ENCODE results near the gene ENOX1.

DNA sequence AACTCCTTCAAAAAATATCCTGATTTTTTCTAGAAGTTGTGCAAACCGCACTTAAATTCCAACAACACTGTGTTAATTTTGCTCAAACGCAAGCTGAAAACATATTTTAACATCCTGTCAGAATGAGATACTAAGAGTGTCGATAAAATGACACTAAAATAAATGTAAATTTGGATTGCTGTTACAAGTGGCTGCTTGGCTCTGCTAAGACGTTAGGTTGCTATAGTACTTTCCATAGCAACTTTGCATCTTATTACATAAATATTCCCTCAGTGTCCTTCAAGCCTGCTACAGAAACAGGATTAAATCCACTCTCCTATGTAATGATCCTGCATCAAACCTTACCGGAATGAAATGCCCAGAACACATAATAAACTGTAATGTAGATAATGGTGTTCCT lies 471.2 kb downstream of the ENOX1 start:
- TF ChIP-seq CTCF (IDR thresholded peaks at IDR 0.05; ENCODE audit: control extremely low read depth in 1 of 3, insufficient read depth in 1 of 3, low read depth in 1 of 3, low read length in 3 of 3) = no peak
- TF ChIP-seq RAD21 (IDR thresholded peaks at IDR 0.05 in 1 of 2, conservative IDR thresholded peaks at IDR 0.05 in 1 of 2; ENCODE audit: low read depth in 2 of 2, low read length in 2 of 2) = no peak
- TF ChIP-seq EGR1 (IDR thresholded peaks at IDR 0.05; ENCODE audit: borderline replicate concordance, low read depth, low read length) = no peak
- no peak for TF ChIP-seq EZH2 (IDR thresholded peaks at IDR 0.05; ENCODE audit: low read depth, low read length, severe bottlenecking)
- no peak for TF ChIP-seq MAX (IDR thresholded peaks at IDR 0.05)
- no peak for TF ChIP-seq CHD2 (IDR thresholded peaks at IDR 0.05; ENCODE audit: low read length)
- TF ChIP-seq NANOG (IDR thresholded peaks at IDR 0.05; ENCODE audit: insufficient read depth, low read depth, low read length, poor library complexity, severe bottlenecking) = no peak
- no peak for TF ChIP-seq GTF2F1 (IDR thresholded peaks at IDR 0.05; ENCODE audit: borderline replicate concordance, low read depth, low read length)
- TF ChIP-seq POLR2AphosphoS5 (IDR thresholded peaks at IDR 0.05; ENCODE audit: low read depth, low read length) = no peak

Data from H1 (cell line).